AG09309 (cell line): ENCODE measurements around the gene RNF213.

Experiments
- DNase-seq: peaks from one replicate; pipeline ENCODE4 v3.0.0-alpha.2; 2010; ENCODE audit warnings: low read depth
- H3K4me3 ChIP-seq: 2 replicates; pipeline ENCODE4 v1.5.1; 2011; ENCODE audit warnings: mild to moderate bottlenecking, low read depth, low read length, moderate library complexity; ENCODE audit not compliant: control insufficient read depth
- TF ChIP-seq, protein P1 (sequence below): IDR thresholded peaks from 2 replicates; pipeline ENCODE4 v1.5.1; 2011; ENCODE audit warnings: mild to moderate bottlenecking, low read depth, low read length, inconsistent platforms; ENCODE audit not compliant: insufficient read depth, control insufficient read depth; ENCODE audit errors: missing control alignments

RNF213 gene

GRCh38 chr17:80427366-80428282, 167.0 kb downstream of the RNF213 start:
- TF ChIP-seq, protein P1, sequence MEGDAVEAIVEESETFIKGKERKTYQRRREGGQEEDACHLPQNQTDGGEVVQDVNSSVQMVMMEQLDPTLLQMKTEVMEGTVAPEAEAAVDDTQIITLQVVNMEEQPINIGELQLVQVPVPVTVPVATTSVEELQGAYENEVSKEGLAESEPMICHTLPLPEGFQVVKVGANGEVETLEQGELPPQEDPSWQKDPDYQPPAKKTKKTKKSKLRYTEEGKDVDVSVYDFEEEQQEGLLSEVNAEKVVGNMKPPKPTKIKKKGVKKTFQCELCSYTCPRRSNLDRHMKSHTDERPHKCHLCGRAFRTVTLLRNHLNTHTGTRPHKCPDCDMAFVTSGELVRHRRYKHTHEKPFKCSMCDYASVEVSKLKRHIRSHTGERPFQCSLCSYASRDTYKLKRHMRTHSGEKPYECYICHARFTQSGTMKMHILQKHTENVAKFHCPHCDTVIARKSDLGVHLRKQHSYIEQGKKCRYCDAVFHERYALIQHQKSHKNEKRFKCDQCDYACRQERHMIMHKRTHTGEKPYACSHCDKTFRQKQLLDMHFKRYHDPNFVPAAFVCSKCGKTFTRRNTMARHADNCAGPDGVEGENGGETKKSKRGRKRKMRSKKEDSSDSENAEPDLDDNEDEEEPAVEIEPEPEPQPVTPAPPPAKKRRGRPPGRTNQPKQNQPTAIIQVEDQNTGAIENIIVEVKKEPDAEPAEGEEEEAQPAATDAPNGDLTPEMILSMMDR, result no peak

DNA sequence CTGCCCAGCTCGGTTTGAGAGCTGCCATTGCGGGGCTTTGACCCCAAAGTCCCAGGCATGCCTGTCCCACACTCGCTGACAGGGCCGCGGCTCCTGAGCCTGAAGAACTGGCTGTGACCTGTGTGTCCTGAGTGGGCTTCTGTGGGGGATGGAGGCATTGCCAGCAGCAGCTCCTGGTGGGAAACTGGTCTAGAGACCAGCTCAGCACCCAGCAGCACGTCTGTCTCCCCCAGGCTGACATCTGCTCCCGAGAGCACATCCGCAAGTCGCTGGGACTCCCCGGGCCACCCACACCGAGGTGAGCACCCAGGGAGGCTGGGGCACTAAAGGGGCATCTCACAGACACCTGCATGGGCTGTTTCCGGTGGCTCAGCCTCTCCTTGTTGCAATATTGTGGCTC, 167.7 kb downstream of the RNF213 start:
- TF ChIP-seq, protein P1, result no peak
- no peak for DNase-seq
- no peak overlapping the region for H3K4me3 ChIP-seq

More at GRCh38 chr17:80427366-80428282, 167.0 kb downstream of the RNF213 start:
- no peak for DNase-seq
- H3K4me3 ChIP-seq, result no peak overlapping the region

GRCh38 chr17:80428796-80429195, 168.1 kb downstream of the RNF213 start:
- TF ChIP-seq, protein P1, result no peak
- no peak for DNase-seq
- no peak overlapping the region for H3K4me3 ChIP-seq

- TF ChIP-seq, protein P1, result no peak
- no peak for DNase-seq
- H3K4me3 ChIP-seq, result no peak overlapping the region
These were observed 169.0 kb downstream of the RNF213 start for GRCh38 chr17:80429356-80430275.

- no peak for DNase-seq
- TF ChIP-seq, protein P1, result no peak
These were observed 170.0 kb downstream of the RNF213 start for GRCh38 chr17:80430446-80431245.

More at GRCh38 chr17:80430446-80431245, 170.0 kb downstream of the RNF213 start:
- no peak overlapping the region for H3K4me3 ChIP-seq
